Fibroblast of skin of back (primary cell): ENCODE measurements around the gene PLRG1.

Source experiments
- DNase-seq: peaks from one replicate; pipeline ENCODE4 v3.0.0-alpha.2; 2013

PLRG1 gene

GRCh38 chr4:154517591-154517990 lies 32.6 kb downstream of the PLRG1 start:
- no peak for DNase-seq

- no peak for DNase-seq
Measured at GRCh38 chr4:154516318-154517029, 33.7 kb downstream of the PLRG1 start.

GRCh38 chr4:154511981-154512380 lies 38.2 kb downstream of the PLRG1 start:
- no peak for DNase-seq

- no peak for DNase-seq
Measured at GRCh38 chr4:154511548-154511947, 38.7 kb downstream of the PLRG1 start.

- no peak for DNase-seq
Measured at GRCh38 chr4:154507156-154507555, 43.0 kb downstream of the PLRG1 start.

GRCh38 chr4:154506253-154506652 lies 43.9 kb downstream of the PLRG1 start:
- DNase-seq = peak; percentile 21

DNA sequence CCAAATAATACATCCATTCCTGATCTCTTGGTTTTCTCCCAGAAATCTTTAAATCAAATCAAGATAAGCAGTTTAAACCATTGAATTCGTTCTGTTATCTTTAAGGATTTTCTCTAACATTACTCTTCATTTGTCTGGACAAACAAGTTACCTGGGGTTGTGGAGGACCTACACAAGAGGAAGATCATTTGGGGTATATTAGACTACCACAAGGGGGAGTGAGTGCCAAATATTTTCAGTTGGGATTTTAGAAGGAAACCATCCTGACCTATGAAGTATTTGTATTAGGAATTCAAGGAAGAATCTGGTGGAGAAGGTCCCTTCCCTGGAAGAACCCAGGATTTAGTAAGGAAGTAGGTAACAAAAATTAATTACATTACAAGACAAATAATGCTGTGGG lies 46.6 kb downstream of the PLRG1 start:
- DNase-seq = peak; percentile 8

DNA sequence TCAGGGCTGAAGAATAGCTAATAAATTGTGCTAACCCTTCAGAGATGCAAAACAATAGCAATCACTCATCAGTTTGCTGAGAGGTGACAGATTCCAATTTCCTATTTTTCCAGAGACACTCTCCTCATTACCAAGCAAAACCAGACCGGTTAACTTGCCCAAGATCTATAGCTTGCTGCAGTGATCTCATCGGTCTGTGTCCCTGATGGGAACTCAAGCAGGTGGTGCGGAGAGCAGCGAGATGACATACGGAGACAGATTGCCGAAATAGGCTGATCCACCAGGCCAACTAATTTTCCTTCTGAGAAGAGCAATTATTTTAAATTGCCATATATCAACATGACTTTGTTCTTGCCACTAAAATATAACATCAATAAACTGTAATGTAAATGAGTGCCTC lies 48.1 kb downstream of the PLRG1 start:
- no peak for DNase-seq

GRCh38 chr4:154497889-154498288 lies 52.3 kb downstream of the PLRG1 start:
- no peak for DNase-seq

DNA sequence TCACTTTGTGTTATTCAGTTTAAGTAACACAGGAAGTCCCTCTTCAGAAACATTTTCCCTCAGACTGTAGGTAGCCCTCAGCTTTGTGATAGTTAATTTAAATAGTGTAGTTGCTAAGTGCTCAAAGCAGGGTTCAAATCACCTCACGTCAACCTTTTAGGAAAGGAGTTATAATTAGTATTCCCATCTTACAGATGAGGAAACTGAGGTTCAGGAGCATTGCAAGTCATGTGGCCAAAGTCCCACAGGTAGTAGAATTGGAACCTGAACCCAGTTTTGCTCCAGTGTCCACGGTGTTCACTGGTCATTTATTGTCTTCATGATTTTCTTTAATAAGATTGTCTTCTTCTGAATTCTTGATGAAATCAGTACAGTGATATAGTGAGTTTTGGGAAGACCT lies 54.3 kb downstream of the PLRG1 start:
- no peak for DNase-seq

DNA sequence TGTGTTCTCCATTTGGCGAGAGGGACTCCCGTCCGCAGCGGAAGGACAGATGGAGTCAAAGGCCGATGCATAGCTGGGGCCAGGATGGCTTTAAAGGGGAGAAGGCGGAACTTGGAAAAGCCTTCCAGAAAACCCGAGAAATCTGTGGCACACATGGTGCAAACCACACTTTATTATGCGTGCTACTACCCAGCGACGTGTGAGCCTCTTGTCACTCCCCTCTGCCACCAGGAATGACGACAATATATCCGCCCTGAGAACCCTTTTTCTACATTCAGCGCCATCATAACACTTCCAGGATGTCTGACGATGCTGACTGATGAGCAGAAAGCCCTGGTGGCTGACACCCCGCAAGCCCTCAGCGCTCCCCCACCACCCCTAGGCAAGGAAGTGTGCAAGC lies 57.9 kb downstream of the PLRG1 start:
- no peak for DNase-seq

- peak; percentile 15 for DNase-seq
Measured at GRCh38 chr4:154491341-154492271, 58.6 kb downstream of the PLRG1 start, which contains the start of gene DCHS2. DCHS2 (minus strand) TSS chr4:154491799; CDS start chr4:154491355, 444 bp downstream.

DNA sequence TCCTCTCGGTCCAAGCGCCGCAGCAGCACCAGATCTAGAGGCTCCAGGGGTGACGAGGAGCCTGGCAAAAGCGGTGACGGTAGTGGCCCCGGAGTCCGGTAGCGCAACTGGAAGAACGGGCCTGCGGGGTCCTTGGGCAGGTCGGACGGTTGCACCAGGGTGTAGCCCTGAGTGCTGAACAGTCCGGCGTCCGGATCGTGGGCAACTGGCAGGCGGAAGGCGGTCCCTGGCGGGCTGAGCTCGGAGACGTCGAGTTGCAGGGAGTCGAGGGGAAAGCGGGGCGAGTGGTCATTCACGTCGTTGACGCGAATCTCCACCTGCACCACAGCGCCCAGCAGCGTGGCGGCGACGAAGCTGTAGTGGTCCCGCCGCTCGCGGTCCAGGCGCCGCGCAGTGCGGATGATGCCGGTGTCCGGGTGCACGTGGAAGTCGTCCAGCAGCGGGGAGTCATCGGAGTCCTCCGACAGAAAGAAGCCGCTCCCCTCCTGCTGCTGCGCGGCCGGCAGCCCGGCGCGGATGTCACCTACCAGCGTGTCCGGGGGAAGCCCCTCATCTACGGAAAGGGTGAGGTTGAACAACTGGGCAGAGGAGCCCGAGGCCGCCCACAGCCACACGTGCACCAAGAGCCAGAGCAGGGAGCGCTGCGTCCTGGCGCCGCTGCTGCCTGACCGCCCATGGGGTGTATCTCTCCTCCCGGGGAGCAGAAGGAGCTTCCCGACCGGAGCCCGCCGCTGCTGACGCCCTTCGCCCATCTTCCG lies 59.4 kb downstream of the PLRG1 start:
- no peak for DNase-seq

- DNase-seq = no peak
Measured at GRCh38 chr4:154490234-154490582, 60.0 kb downstream of the PLRG1 start.

- DNase-seq = no peak
Measured at GRCh38 chr4:154489558-154490233, 60.5 kb downstream of the PLRG1 start.

GRCh38 chr4:154487145-154487544 lies 63.1 kb downstream of the PLRG1 start:
- DNase-seq = no peak

- DNase-seq = no peak
Measured at GRCh38 chr4:154485127-154485773, 65.0 kb downstream of the PLRG1 start.
